ENCODE measurements around the gene PODXL2. TPM values are rescaled to one million over a fixed set of nuclear protein-coding genes. Genes with fewer than 3 reads are reported as not detected.

PODXL2 gene
- total and polyA plus RNA-seq, 2 of the 8 experiments (the other 6 are each of a cell fraction or from before 2014, with no cell fraction given) = 27.6 to 31.6 TPM

DNA sequence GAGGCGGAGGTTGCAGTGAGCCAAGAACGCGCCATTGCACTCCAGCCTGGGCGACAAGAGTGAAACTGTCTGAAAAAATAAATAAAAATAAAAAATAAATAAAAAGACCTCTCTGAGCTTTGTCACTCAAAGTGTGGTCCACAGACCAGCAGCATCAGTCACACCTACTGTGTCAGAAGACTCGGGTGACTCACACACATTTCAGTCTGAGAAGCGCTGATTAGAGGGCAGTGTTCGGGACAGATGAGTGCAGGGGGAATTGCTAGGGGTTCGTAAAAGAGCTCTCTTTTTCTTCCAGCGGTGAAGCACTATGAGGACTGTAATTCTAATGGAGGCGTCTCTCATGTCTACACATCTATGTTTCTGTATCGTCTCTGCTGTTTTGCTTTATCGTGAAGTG is 5.7 kb downstream of the PODXL2 start:
- Histone ChIP-seq H3K4me1 (replicated peaks in 1 of 4; ENCODE audit: control insufficient read depth in 3 of 4, insufficient read depth in 4 of 4, low read length in 3 of 4) (peaks cover 0 to 3% (median 0%) of the 10 kb centered on the region in 4 experiments; a peak in 3 of 7 replicates), H2AFZ (ENCODE audit: low read length) (no peak overlapping the region), H3K27me3 (replicated peaks in 1 of 4; ENCODE audit: control insufficient read depth in 3 of 4, extremely low read depth in 1 of 4, insufficient read depth in 3 of 4, low read length in 3 of 4) (peaks cover 2 to 8% (median 6%) of the 10 kb centered on the region in 4 experiments; a peak in 6 of 7 replicates), H3K9me3 (ENCODE audit: insufficient read depth in 2 of 2, low read depth in 1 of 2, low read length in 1 of 2) (no peaks in the 10 kb centered on the region), H4K20me1 (replicated peaks in 1 of 2; ENCODE audit: control insufficient read depth in 1 of 2, insufficient read depth in 2 of 2, low read length in 2 of 2) (peaks cover 3 to 9% of the 10 kb centered on the region in 2 experiments), H3K4ac (replicated peaks; ENCODE audit: insufficient read length, low read depth, low read length) (no peak overlapping the region), H3K36me3 (ENCODE audit: control insufficient read depth in 2 of 4, insufficient read depth in 4 of 4, low read length in 3 of 4) (peaks cover 0 to 2% (median under 1%) of the 10 kb centered on the region in 4 experiments; a peak in 1 of 8 replicates), H2BK20ac (ENCODE audit: low read length) (no peak overlapping the region), H3K56ac (replicated peaks; ENCODE audit: insufficient read length, low read depth, low read length) (no peak overlapping the region), H3K23me2 (ENCODE audit: low read depth, low read length) (no peaks in the 10 kb centered on the region), H3K4me2 (ENCODE audit: insufficient read depth in 1 of 2, low read depth in 2 of 2, low read length in 2 of 2) (no peak overlapping the region), H2AK5ac (ENCODE audit: low read depth, low read length) (no peak overlapping the region), H3K79me1 (ENCODE audit: low read depth, low read length) (no peaks in the 10 kb centered on the region; the same call in 1 of the 2 replicates), H3K14ac (ENCODE audit: insufficient read length) (no peak overlapping the region), H3K23ac (ENCODE audit: insufficient read length) (no peak overlapping the region), H2BK15ac (ENCODE audit: low read length) (no peak overlapping the region), H2BK120ac (replicated peaks; ENCODE audit: low read depth, low read length) (no peak overlapping the region), H4K8ac (ENCODE audit: extremely low read depth, insufficient read depth, low read length) (no peak overlapping the region), H3K27ac (ENCODE audit: low read depth, low read length) (no peak overlapping the region), H4K91ac (replicated peaks; ENCODE audit: insufficient read length, low read length) (no peak overlapping the region), H4K5ac (ENCODE audit: insufficient read length, low read depth, low read length) (no peak overlapping the region), H2BK12ac (ENCODE audit: low read depth, low read length) (no peak overlapping the region), H3K18ac (ENCODE audit: extremely low read depth, low read length) (no peak overlapping the region), H3K4me3 (ENCODE audit: extremely low read depth in 1 of 4, insufficient read depth in 2 of 4, low read depth in 3 of 4, low read length in 4 of 4) (no peak overlapping the region), H3K9ac (replicated peaks in 1 of 4; ENCODE audit: extremely low read depth in 1 of 4, low read depth in 3 of 4, low read length in 3 of 4) (no peak overlapping the region), H3K79me2 (ENCODE audit: control insufficient read depth in 1 of 2, insufficient read depth in 2 of 2, low read length in 2 of 2) (no peaks in the 10 kb centered on the region), H2BK5ac (ENCODE audit: low read depth, low read length) (no peak overlapping the region)
- DNase-seq (ENCODE audit: low read depth in 1 of 2, low spot score in 2 of 2) (no peak), FAIRE-seq (no peak)
- TF ChIP-seq EP300 (IDR thresholded peaks at IDR 0.05; ENCODE audit: borderline replicate concordance in 1 of 2, low read depth in 2 of 2, low read length in 2 of 2) = no peak
- no peak for TF ChIP-seq RAD21 (IDR thresholded peaks at IDR 0.05 in 1 of 2, conservative IDR thresholded peaks at IDR 0.05 in 1 of 2; ENCODE audit: low read depth in 2 of 2, low read length in 2 of 2)
- no peak for TF ChIP-seq EGR1 (IDR thresholded peaks at IDR 0.05; ENCODE audit: borderline replicate concordance, low read depth, low read length)
- no peak for TF ChIP-seq SIN3A (conservative IDR thresholded peaks at IDR 0.05 in 1 of 2, IDR thresholded peaks at IDR 0.05 in 1 of 2; ENCODE audit: low read depth in 1 of 2, low read length in 2 of 2)
- no peak for TF ChIP-seq RBBP5 (IDR thresholded peaks at IDR 0.05; ENCODE audit: borderline replicate concordance, low read depth, low read length)
- TF ChIP-seq CBX5 (IDR thresholded peaks at IDR 0.05; ENCODE audit: low read depth, low read length) = no peak
- WGBS, 2 experiments (ENCODE audit: extremely low coverage in 1 of 2, insufficient coverage in 1 of 2, insufficient read length in 1 of 2, insufficient replicate concordance in 2 of 2, low coverage in 1 of 2, low lambda C conversion rate in 2 of 2, missing lambda C conversion rate in 1 of 2) = 92% methylated on average over 12 of the region's 12 CpGs; no CpG with 5 or more reads in 1 of the 2 experiments
- CTCF ChIA-PET (ENCODE audit: partially characterized antibody) = interaction anchor here (0.8 to 2.4 kb wide), 6 partner anchors 9 to 324 kb away, joined by 3 to 15 read pairs (median 6); no protein-coding TSS in a partner anchor
- POLR2A ChIA-PET (ENCODE audit: partially characterized antibody) = interaction anchor here (2.1 kb wide), 1 partner anchor 36 kb away, joined by 7 read pairs; the partner anchor contains the start of gene MCM2

Data from H1 (cell line).